GM18858 (cell line): Measurements from ENCODE around the gene PVALB.
"Not testable (repeated sequence)": the region's sequence is repeated elsewhere in the genome, so short reads cannot be mapped to it uniquely, and the experiment has no call there.

Experiments used
- ATAC-seq: cut with Tn5 transposase; IDR thresholded peaks from one replicate; pipeline ENCODE4 v1.9.1; 2021; ENCODE audit not compliant: unreplicated experiment

The PVALB gene

GRCh38 chr22:36759481-36760159, 57.2 kb downstream of the PVALB start:
- no peak for ATAC-seq

- ATAC-seq = no peak
Observed at GRCh38 chr22:36758792-36759271, 58.0 kb downstream of the PVALB start.

- no peak for ATAC-seq
Observed at GRCh38 chr22:36757668-36758211, 59.1 kb downstream of the PVALB start.

- ATAC-seq = no peak
Observed at GRCh38 chr22:36756746-36757655, 59.8 kb downstream of the PVALB start.

- ATAC-seq = no peak
Observed at GRCh38 chr22:36756031-36756430, 60.8 kb downstream of the PVALB start.

- no peak for ATAC-seq
Observed at GRCh38 chr22:36755316-36755715, 61.5 kb downstream of the PVALB start.

GRCh38 chr22:36754881-36755280, 62.0 kb downstream of the PVALB start:
- ATAC-seq = not testable (repeated sequence)

GRCh38 chr22:36753916-36754315, 62.9 kb downstream of the PVALB start:
- no peak for ATAC-seq

- no peak for ATAC-seq
Observed at GRCh38 chr22:36753120-36753802, 63.6 kb downstream of the PVALB start.
